SK-N-SH treated with all-trans-retinoic acid at 6 μM for 48 hours (cell line): ENCODE data around the gene GRIK3.

Experiments
- ATAC-seq: fragments of 200-7000 bp; cut with Tn5 transposase; 3 replicates; pipeline ENCODE4 v1.9.1; 2020; ENCODE audit warnings: mild to moderate bottlenecking, moderate library complexity
- CREB5 ChIP-seq: fragments of 250-450 bp; sonication (Bioruptor Pico); IDR thresholded peaks from 2 replicates; pipeline ENCODE4 v1.5.1; 2020; ENCODE audit warnings: low read depth, mild to moderate bottlenecking, moderate library complexity
- CSDC2 ChIP-seq: fragments of 250-450 bp; sonication (Bioruptor Pico); IDR thresholded peaks from 2 replicates; pipeline ENCODE4 v1.5.0; 2020; ENCODE audit warnings: mild to moderate bottlenecking, moderate library complexity
- ESRRG ChIP-seq: fragments of 250-450 bp; sonication (Bioruptor Pico); IDR thresholded peaks from 2 replicates; pipeline ENCODE4 v1.6.1; 2021; ENCODE audit warnings: mild to moderate bottlenecking
- GLIS3 ChIP-seq: fragments of 250-450 bp; sonication (Bioruptor Pico); IDR thresholded peaks from 2 replicates; pipeline ENCODE4 v1.5.0; 2020; ENCODE audit warnings: mild to moderate bottlenecking, moderate library complexity
- ISL1 ChIP-seq: fragments of 250-450 bp; sonication (Bioruptor Pico); IDR thresholded peaks from 2 replicates; pipeline ENCODE4 v2.1.2; 2022; ENCODE audit warnings: mild to moderate bottlenecking, moderate library complexity
- OSR1 ChIP-seq: fragments of 250-450 bp; sonication (Bioruptor Pico); IDR thresholded peaks from 2 replicates; pipeline ENCODE4 v1.8.0; 2022; ENCODE audit warnings: moderate library complexity, mild to moderate bottlenecking, inconsistent platforms
- PATZ1 ChIP-seq: fragments of 250-450 bp; sonication (Bioruptor Pico); IDR thresholded peaks from 2 replicates; pipeline ENCODE4 v1.8.0; 2020; ENCODE audit warnings: mild to moderate bottlenecking, moderate library complexity, borderline replicate concordance
- PPARA ChIP-seq: fragments of 250-450 bp; sonication (Bioruptor Pico); IDR thresholded peaks from 2 replicates; pipeline ENCODE4 v1.5.0; 2020; ENCODE audit warnings: mild to moderate bottlenecking, borderline replicate concordance
- SNAI2 ChIP-seq: fragments of 250-450 bp; sonication (Bioruptor Pico); IDR thresholded peaks from 2 replicates; pipeline ENCODE4 v1.5.0; 2020; ENCODE audit warnings: mild to moderate bottlenecking, moderate library complexity
- TCF4 ChIP-seq: fragments of 250-450 bp; sonication (Bioruptor Pico); IDR thresholded peaks from 2 replicates; pipeline ENCODE4 v1.8.0; 2021; ENCODE audit warnings: mild to moderate bottlenecking, moderate library complexity, borderline replicate concordance
- TOX ChIP-seq: fragments of 250-450 bp; sonication (Bioruptor Pico); IDR thresholded peaks from 2 replicates; pipeline ENCODE4 v1.8.0; 2021; ENCODE audit warnings: mild to moderate bottlenecking, moderate library complexity, borderline replicate concordance
- TSHZ2 ChIP-seq: fragments of 250-450 bp; sonication (Bioruptor Pico); IDR thresholded peaks from 2 replicates; pipeline ENCODE4 v1.5.0; 2020; ENCODE audit warnings: mild to moderate bottlenecking, moderate library complexity
- ZC3H10 ChIP-seq: fragments of 250-450 bp; sonication (Bioruptor Pico); IDR thresholded peaks from 2 replicates; pipeline ENCODE4 v1.5.1; 2021; ENCODE audit warnings: mild to moderate bottlenecking, moderate library complexity
- ZFP3 ChIP-seq: fragments of 250-450 bp; sonication (Bioruptor Pico); IDR thresholded peaks from 2 replicates; pipeline ENCODE4 v1.5.0; 2020; ENCODE audit warnings: mild to moderate bottlenecking, moderate library complexity
- ZFP30 ChIP-seq: fragments of 450-650 bp; formaldehyde crosslinking; IDR thresholded peaks from 2 replicates; pipeline ENCODE4 v1.5.0; 2022; ENCODE audit warnings: mild to moderate bottlenecking, moderate library complexity
- ZNF565 ChIP-seq: fragments of 450-650 bp; formaldehyde crosslinking; conservative IDR thresholded peaks from 2 replicates; pipeline ENCODE4 v1.5.0; 2020; ENCODE audit warnings: low read depth, mild to moderate bottlenecking, moderate library complexity
- ZNF70 ChIP-seq: fragments of 450-650 bp; formaldehyde crosslinking; IDR thresholded peaks from 2 replicates; pipeline ENCODE4 v1.5.0; 2020; ENCODE audit warnings: mild to moderate bottlenecking, moderate library complexity
- ZNF8 ChIP-seq: fragments of 450-650 bp; formaldehyde crosslinking; IDR thresholded peaks from 2 replicates; pipeline ENCODE4 v1.5.0; 2020; ENCODE audit warnings: mild to moderate bottlenecking, moderate library complexity

Gene GRIK3

GRCh38 chr1:36922071-36922470, 112.2 kb downstream of the GRIK3 start (continued):
- TF ChIP-seq CREB5 (CRISPR knock-in tag) = no peak
- TF ChIP-seq, all 23 proteins: peak for 0

GRCh38 chr1:36920801-36921405, 113.4 kb downstream of the GRIK3 start:
- no peak for TF ChIP-seq TOX (CRISPR knock-in tag)
- no peak for TF ChIP-seq TSHZ2 (CRISPR knock-in tag)
- TF ChIP-seq CSDC2 (CRISPR knock-in tag) = no peak
- no peak for TF ChIP-seq CREB5 (CRISPR knock-in tag)
- TF ChIP-seq TCF4 (CRISPR knock-in tag) = no peak
- TF ChIP-seq SNAI2 (CRISPR knock-in tag) = no peak
- no peak for TF ChIP-seq ZC3H10 (CRISPR knock-in tag)
- TF ChIP-seq ISL1 = no peak
- no peak for TF ChIP-seq ZFP3
- no peak for TF ChIP-seq ZNF8 (CRISPR knock-in tag)
- TF ChIP-seq GLIS3 (CRISPR knock-in tag) = no peak
- TF ChIP-seq ZNF70 (CRISPR knock-in tag) = no peak
- TF ChIP-seq PPARA (CRISPR knock-in tag) = no peak
- no peak for TF ChIP-seq OSR1 (CRISPR knock-in tag)
- no peak for TF ChIP-seq PATZ1
- ATAC-seq = no peak

- ATAC-seq = no peak
- TF ChIP-seq ZFP3 (no peak), ZNF70 (CRISPR knock-in tag) (no peak), ZFP30 (no peak), ZNF565 (CRISPR knock-in tag) (no peak), CSDC2 (CRISPR knock-in tag) (no peak), TCF4 (CRISPR knock-in tag) (no peak), TOX (CRISPR knock-in tag) (no peak), PATZ1 (no peak)
- TF ChIP-seq, all 23 proteins: peak for 0
These were observed 113.9 kb downstream of the GRIK3 start for GRCh38 chr1:36920371-36920770.

- no peak for ATAC-seq
- TF ChIP-seq PATZ1 (no peak), ZNF565 (CRISPR knock-in tag) (no peak), ZFP30 (no peak), ESRRG (CRISPR knock-in tag) (no peak), PPARA (CRISPR knock-in tag) (no peak)
- TF ChIP-seq, all 23 proteins: peak for 0
These were observed 114.7 kb downstream of the GRIK3 start for GRCh38 chr1:36919491-36920145.
